HG03354 (cell line): ENCODE data around the gene CASZ1.

Experiments used
- ATAC-seq: cut with Tn5 transposase; IDR thresholded peaks from one replicate; pipeline ENCODE4 v1.9.1; 2021; ENCODE audit warnings: mild to moderate bottlenecking; ENCODE audit not compliant: unreplicated experiment, poor library complexity, severe bottlenecking

Gene CASZ1

DNA sequence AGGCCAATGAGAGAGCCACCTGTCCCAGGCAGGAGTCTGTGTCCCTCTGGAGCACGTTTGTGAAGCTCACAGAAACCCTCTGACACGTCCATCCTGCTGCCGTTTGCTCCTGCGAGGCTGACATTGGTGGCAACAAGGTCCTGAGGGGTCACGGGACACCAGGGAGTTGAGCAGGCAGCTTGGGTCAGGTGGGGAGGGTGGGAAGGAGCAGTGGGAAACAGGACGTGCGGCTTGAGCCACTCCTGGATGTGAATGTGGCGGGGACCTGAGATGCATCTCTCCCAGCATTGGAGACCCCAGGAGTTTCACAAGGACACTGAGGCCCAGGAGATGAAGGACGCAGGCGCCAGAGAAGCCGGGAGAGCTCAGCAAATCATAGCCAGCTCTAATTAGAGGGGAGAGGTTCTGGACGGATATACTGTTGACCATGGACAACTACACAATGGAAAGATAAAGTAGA is 172.7 kb downstream of the CASZ1 start:
- no peak for ATAC-seq

DNA sequence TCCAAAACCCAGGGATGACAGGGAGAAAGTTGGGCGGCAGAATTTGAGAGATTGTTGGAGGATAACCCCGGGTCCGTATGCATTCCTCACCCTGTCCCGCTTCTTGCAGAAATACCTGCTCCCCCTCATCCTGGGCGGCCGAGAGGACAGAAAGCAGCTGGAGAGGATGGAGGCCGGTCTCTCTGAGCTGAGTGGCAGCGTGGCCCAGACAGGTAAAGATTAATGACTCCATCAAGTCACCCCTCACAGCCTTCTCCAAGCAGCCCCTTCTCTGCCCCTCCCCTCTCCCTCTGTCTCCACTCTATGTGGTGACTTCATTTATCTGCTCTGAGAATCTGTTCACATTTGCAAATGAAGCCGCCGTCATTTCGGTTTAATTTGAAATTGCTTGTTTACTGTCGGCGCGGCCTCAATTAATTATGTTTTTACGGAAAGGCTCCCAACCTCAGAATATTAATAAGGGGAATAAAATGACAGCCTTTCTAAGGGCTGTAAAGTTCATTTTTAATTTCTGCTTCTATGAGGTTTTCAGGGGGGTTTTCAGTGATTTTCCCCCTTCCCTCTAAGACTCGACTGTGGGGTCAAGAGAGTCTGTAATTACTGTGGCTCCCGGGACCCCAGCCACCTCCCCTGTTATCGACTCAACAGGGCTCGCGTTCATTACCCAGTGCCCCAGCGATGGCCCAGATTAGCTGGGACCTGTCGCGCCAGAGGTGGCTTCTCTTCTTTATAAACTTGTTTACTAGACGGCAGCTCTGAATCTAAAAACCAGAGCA is 173.3 kb downstream of the CASZ1 start:
- no peak for ATAC-seq

DNA sequence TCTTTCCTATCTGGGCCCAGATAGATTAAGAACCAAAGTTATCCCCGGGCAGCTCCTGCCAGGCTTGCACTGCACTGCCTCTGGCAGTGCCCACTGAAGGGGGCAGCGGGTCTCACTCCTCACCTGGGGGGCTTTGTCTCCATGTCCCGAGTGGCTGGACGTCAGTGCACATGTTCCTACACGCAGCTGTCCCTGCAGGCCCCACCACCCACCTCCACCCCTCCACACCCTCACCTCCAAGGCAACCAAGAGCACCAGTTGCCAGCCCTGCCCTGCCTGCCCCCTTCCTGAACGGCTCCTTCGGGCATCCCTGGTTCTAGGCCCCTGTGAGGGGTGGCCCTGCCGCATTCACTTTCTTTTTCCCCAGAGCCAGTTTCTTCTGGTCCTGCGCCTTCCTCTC is 174.5 kb downstream of the CASZ1 start:
- no peak for ATAC-seq

DNA sequence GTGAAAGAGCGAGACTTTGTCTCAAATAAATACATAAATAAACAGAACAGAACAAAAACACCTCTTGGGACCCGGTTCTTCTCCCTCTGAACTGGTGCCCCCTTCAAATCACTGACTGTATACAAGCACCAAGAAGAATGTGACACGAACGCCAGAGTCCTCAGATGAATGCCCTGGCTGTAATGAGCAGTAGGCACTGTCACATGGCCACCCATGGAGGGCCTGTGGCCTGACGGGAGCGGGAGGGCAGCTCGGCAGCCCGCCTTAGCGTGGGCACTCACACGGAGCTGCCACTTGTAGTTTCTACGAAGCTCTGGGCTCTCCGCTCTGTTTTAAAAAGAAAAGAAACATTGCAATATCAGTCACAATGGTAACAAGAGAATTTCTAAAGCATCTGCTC is 175.7 kb downstream of the CASZ1 start:
- ATAC-seq: no peak

DNA sequence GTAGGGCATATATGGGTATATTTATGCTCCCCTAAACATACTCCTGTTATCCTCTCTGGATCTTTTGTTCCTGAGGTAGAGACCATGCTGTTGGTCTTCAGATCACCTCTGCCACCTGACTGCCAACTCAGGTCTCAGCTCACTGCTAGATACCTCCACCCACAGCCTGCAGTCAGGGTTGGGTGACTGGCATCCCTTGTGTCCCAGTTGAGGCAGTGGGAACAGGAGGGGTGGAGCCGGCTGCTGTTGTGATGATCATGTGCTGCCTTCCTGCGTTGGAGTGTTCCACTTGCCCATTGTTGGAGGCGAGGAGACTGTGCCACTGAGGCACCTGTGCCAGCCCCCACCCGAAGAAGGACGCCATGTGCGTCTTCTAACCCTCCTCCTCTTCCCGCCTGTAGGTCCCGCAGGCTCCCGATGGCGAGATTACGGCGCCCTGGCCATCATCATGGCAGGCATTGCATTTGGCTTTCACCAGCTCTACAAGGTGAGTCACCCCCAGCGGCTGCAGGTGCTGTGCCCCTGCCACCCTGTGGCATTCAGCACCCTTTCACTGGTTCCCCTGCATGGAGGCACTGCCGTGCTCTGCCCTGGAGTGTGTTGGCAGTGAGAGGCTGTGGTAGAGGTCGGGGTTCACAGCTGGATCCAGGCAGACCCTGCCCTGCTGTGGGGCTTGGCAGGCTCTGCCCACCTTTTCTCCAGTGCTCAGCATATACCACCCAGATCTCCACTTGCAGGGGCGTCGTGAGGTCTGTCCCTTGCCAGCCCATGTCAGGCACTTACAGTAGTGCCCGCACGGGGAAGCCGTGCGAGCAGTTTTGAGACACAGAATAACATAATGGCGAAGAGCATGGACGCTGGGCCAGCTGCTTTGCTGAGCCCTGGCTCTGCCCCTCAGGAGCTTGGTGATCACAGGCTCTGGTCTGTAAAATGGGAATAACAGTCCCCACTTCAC is 178.2 kb downstream of the CASZ1 start:
- no peak for ATAC-seq

DNA sequence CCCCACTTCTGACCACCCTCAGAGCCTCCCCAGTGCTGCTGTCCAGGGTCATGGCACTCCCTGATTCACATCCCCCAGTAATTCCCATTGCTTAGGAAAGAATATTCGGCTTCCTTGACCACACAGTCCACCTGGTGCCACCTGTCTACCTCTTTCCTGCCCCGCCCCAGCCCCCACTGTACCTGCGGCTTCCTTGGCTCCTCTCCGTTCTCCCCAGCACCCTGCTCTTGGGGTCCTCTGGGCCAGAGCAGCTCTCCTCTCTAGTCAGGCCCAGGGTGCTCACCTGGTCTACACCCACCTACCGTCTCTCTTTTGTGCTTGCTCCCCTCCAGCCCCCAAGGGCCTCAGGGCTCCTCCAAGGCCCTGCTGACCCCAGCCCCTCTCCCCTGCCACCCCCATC is 179.1 kb downstream of the CASZ1 start:
- no peak for ATAC-seq

DNA sequence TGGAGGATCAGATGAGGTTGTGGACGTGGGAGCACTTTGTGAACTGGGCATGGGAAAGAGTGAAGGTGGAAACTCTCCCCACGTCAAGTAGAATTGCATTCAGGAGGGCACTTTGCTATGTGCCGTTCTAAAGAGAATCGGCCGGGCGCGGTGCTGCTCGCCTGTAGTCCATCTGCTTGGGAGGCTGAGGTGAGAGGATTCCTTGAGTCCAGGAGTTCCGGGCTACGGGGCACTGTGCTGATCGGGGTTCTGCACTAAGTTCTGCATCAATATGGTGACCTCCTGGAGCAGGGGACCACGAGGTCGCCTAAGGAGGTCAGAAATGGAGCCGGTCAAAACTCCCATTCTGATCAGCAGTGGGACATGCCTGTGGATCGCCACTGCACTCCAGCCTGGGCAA is 179.8 kb downstream of the CASZ1 start:
- ATAC-seq: no peak

DNA sequence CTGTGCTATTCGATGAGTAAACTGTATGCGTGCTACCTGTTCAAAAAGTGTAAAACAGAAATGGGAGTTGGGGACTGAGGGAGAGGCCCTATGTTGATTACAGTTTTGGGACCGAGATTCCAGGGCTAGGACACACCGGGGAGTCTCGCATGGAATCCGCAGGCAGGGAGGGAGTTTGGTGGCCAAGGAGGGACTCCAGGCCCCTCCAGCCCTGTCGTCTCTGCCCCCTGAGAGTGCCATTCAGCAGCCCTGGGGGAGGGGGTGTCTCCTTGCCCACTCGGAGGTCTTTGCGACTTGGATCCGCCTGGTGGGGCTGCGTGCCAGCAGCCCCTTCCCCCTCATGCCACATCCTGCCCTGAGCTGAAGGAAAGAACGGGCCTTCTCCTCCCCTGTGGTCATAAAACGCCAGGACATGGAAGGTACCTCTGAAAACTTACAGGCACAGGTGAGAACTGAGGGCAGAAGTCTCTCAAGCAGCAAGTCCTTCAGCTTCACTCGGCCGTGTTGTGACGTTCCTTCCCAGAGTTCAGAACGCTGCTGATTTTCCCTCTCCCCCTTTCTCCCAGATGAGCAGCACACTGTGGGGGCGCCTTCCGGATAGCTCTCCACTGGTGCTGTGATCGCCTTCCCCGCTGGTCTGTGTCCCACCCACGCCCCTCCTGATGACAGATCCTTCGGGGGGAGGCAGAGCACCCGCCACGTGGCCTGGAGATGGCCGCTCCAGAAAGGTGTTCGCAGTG is 180.3 kb downstream of the CASZ1 start:
- ATAC-seq: no peak

DNA sequence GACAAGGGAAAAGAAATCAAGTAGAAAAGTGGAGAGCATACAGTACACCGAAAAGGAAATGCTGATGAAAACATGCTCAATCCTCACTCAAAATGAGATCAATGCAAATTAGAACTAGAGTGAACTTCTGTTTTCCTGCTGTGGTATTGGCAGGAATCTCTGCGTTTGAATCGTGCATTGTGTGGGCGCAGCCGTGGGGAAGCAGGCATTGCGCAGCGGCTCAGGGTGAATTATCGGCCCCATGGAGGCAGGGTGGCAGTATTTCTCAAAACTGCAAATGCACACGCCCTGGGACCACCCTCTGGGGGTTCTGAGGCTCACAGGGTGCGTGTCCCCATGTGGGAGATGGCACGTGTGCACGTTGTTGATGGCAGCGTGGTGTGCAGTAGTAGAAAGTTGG is 181.1 kb downstream of the CASZ1 start:
- no peak for ATAC-seq

DNA sequence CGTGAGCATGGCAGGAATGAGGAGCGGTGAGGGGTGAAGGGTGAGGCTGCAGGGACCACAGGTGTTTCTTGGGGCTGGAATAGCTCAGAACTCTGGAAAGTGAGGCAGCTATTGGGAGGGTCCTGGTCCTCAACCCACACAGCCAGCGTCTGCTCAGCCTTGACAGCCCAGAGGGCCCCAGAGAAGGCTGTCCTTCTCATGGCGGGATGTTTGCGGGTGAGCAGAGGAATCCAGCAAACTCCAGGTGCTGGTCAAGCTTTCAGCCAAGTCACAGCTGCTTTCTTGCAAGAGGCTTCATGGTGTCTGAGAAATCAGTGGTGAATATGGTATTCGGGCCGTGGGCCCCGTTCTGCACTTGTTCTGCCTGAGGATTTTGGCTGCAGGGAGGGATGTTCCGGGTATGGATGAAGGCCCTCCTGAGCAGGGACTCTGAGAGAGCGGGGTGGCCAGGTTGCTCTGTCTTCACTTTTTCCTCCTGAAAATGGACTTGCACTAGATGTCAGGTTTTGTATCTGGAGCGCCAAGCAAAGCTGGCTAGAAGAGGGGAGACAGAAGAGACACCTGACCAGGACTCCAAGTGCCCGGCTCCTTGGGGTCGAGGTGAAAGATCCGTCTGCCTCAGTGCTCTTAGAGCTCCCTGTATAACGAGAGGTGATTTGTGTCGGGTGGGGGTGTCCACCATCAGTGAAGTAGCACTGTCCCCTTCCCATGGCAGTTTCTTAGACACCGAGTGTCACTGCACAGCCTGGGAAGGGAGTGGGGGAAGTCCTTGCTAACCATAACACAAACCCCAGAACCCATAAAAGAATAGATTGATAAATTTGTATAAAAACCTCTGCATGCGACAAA is 181.8 kb downstream of the CASZ1 start:
- no peak for ATAC-seq

DNA sequence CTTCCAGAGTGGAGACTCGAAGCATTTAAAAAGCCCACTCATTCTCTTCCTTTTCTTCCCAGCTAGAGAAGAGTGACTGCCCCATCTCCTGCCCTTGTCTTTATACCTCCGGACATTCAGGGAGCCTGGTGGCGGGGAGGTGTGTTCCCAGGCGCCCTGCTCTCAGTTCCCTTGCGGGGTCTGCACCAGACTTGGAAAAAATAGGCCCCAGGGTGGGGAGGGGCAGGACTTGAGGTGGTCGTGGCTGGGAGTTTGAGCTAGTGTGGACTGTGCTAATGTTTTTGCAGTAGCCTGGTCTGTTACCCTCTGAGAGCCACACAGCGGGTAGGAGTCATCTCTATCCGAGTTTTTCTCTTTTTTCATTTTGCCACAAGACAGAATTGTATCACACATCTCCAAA is 182.6 kb downstream of the CASZ1 start:
- ATAC-seq: no peak

DNA sequence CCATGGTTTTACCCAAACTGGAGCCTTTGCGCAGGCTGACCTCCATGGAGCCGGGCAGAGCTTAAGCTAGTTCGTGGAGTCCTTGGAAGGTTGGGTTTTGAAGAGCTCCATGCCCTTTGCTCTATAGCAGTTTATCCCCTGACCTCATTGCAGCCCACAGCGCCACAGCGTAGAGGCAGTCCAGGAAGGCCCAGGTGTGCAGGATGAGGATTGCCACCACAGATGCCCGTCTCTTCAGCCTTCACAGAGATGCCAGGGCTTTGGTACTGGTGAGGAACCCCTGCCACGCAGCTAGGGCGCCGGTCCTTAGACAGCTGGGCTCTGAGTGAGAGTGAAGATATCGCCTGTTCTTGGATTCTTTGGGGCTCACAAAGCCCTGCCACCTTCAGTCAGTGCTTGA is 183.1 kb downstream of the CASZ1 start:
- ATAC-seq: no peak

DNA sequence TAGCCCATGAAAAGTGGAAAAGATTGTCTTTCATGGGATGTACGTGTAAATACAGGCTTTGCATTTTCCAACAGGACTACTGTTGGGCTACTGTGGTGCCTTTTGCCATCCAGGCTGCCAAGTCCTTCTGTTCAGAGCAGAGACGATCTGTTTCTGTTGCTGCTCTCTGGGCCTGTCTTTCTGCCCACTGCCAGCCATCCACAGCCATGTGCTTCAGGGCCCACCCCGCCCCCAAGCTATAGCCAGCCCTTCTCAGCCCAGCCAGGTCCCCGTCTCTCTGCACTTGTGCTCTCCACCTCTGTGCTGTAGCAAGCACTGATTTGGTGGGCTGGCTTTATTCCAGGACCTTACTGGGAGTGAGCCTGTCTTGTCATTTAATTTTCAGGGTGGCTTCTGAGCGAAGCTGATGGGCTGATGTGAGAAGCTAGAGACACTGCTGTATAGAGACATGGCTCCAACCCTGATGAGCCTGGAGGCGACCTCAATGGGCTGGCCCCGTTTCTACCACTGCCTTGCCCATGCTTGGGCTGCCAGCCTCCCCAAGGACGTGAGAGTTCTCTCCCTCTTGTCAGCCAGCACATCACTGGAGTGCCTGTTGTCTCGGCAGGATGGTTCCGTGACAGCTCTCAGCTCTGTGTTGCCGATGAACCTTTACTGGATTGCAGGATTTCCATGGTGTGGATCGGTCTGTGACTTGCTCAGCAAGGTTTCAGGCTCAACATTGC is 183.8 kb downstream of the CASZ1 start:
- ATAC-seq: no peak

DNA sequence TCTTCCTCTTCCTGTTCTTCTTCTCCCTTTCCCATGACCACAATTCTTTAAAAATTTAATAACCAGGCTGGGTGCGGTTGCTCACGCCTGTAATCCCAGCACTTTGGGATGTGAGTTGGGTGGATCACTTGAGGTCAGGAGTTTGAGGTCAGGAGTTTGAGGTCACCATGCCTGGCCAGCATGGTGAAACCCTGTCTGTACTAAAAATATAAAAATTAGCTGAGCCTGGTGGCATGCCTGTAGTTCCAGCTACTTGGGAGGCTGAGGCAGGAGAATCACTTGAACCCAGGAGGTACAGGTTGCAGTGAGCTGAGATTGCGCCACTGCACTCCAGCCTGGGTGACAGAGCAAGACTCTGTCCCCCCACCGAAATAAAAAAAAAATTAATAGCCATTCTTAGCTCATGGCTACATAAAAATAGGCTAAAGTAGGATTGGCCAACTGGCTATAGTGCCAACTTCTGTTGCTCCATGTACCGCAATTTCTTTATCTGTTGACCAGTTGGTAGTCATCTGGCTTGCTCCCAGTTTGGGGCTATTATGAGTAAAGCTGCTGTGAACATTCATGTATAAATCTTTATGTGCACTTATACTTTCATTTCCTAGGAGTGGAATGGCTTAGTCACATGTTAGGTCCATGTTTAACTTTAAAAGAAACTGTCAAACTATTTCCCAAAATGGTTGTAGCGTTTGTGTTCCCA is 185.4 kb downstream of the CASZ1 start:
- ATAC-seq: no peak

DNA sequence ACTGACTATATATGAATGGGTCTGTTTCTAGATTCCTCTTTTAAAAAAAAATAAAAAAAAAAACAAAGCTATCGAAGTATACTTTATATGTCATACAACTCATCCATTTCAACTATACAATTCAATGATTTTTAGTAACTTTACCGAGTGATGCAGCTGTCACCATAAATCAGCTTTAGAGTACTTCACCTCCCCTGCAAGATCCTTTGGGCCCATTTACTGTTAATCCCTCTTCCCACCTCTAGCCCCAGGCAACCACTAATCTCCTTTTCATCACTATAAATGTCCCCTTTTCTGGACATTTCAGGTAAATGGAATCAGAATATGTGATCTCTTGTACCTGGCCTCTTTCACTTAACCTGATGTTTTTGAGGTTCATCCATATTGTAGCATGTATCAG is 187.8 kb downstream of the CASZ1 start:
- no peak for ATAC-seq

DNA sequence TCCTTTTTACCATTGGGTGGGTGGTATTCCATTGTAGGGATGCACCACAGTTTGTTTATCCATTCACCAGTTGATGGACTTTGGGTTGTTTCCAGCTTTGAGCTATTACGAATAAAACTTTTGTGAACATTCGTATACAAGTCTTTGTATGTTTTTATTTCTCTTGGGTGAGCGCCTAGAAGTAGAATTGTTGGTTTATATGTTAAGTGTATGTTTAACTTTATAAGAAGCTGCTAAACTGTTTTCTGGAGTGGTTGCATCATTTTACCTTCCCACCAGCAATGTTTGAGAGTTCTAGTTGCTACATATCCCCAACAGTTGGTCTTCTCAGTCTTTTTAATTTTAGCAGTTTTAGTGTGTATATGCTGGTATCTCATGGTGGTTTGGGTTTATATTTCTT is 189.2 kb downstream of the CASZ1 start:
- ATAC-seq: no peak

DNA sequence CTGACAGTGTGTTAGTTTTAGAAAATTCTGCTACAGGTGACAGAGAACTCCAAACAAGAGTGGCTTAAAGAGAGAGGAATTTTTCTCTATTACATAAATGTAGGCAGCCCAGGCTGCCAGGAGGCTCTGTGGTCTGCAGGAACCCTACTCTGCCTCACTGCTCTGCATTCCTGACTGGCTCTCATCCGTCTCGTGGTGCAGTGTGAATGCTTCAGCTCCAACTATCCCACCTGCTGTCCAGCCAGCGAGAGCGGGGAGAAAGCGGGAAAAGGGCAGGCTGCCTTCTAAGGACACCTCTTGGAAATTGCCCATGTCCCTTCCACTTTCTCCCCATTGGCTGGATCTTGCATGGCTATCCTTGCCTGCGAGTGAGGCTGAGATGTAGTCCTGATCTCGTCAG is 190.4 kb downstream of the CASZ1 start:
- no peak for ATAC-seq

DNA sequence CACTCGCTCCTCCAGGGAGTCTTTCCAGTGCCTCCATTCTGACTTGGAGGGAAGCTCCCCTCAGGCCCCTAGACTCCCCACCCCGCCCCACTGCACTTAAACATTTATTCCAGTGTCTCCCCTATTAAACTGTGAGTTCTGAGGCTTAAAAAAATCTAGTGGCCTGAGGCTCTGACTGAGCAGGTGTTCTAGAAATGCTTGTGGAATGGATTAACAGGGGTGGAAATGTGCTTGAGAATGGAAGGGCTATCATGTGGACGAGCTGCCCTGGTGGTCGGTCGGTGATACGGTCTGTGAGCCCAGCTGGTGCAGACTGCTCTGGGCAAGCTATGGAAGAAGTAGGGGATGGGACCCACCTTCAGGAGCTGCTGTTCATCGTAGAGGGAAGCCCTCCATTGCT is 191.5 kb downstream of the CASZ1 start:
- ATAC-seq: no peak
